HuH-7 (cell line): ENCODE results near the gene THBS1.

Experiments
- DNase-seq: peaks from one replicate; pipeline ENCODE4 v3.0.0; 2011; ENCODE audit warnings: low spot score

THBS1 gene

GRCh38 chr15:39608185-39609139 lies 27.6 kb downstream of the THBS1 start:
- DNase-seq = no peak

GRCh38 chr15:39609166-39609916 lies 28.5 kb downstream of the THBS1 start:
- no peak for DNase-seq

- no peak for DNase-seq
Measured at GRCh38 chr15:39610665-39611064, 29.8 kb downstream of the THBS1 start.

- DNase-seq = no peak
Measured at GRCh38 chr15:39613271-39613670, 32.4 kb downstream of the THBS1 start.

- DNase-seq = no peak
Measured at GRCh38 chr15:39613861-39614260, 33.0 kb downstream of the THBS1 start.

- DNase-seq = no peak
Measured at GRCh38 chr15:39616731-39617455, 36.0 kb downstream of the THBS1 start.

GRCh38 chr15:39618063-39618823 lies 37.4 kb downstream of the THBS1 start:
- no peak for DNase-seq

- no peak for DNase-seq
Measured at GRCh38 chr15:39621210-39621609, 40.3 kb downstream of the THBS1 start.

- DNase-seq = no peak
Measured at GRCh38 chr15:39621976-39622375, 41.1 kb downstream of the THBS1 start.

GRCh38 chr15:39622660-39623516 lies 42.0 kb downstream of the THBS1 start:
- no peak for DNase-seq

- DNase-seq = no peak
Measured at GRCh38 chr15:39623529-39623931, 42.7 kb downstream of the THBS1 start.

GRCh38 chr15:39624806-39625205 lies 43.9 kb downstream of the THBS1 start:
- no peak for DNase-seq

- no peak for DNase-seq
Measured at GRCh38 chr15:39625451-39625850, 44.6 kb downstream of the THBS1 start.

GRCh38 chr15:39625856-39626255 lies 45.0 kb downstream of the THBS1 start:
- DNase-seq = no peak

- no peak for DNase-seq
Measured at GRCh38 chr15:39627451-39628143, 46.7 kb downstream of the THBS1 start.

GRCh38 chr15:39628144-39628508 lies 47.2 kb downstream of the THBS1 start:
- no peak for DNase-seq

GRCh38 chr15:39628546-39629257 lies 47.8 kb downstream of the THBS1 start:
- DNase-seq = no peak

GRCh38 chr15:39629371-39629770 lies 48.5 kb downstream of the THBS1 start:
- no peak for DNase-seq

GRCh38 chr15:39629906-39630305 lies 49.0 kb downstream of the THBS1 start:
- no peak for DNase-seq

- no peak for DNase-seq
Measured at GRCh38 chr15:39631357-39631756, 50.5 kb downstream of the THBS1 start.
